LNCAP (cell line): ENCODE data around the gene PEX10.

ENCODE experiments used
- CTCF ChIP-seq: fragments of 450-650 bp; IDR thresholded peaks from 2 replicates; pipeline ENCODE4 v1.5.1; 2017; ENCODE audit warnings: mild to moderate bottlenecking

The PEX10 gene

GRCh38 chr1:2377751-2378440 lies 34.5 kb downstream of the PEX10 start:
- TF ChIP-seq CTCF = no peak

- no peak for TF ChIP-seq CTCF
These were observed 35.3 kb downstream of the PEX10 start for GRCh38 chr1:2376931-2377672.

GRCh38 chr1:2376261-2376741 lies 36.1 kb downstream of the PEX10 start:
- TF ChIP-seq CTCF = no peak

GRCh38 chr1:2375923-2376260 lies 36.5 kb downstream of the PEX10 start:
- TF ChIP-seq CTCF = no peak

GRCh38 chr1:2375246-2375922 lies 37.0 kb downstream of the PEX10 start:
- no peak for TF ChIP-seq CTCF

GRCh38 chr1:2374252-2375155 lies 37.9 kb downstream of the PEX10 start:
- no peak for TF ChIP-seq CTCF
